ENCODE results near the gene SBK3. TPM values are rescaled to one million over a fixed set of nuclear protein-coding genes. Genes with fewer than 3 reads are reported as not detected.
"Not testable (repeated sequence)": the region's sequence is repeated elsewhere in the genome, so short reads cannot be mapped to it uniquely, and the experiment has no call there.

Gene SBK3
- total RNA-seq, 1 donor from 2014 or later = not detected

DNA sequence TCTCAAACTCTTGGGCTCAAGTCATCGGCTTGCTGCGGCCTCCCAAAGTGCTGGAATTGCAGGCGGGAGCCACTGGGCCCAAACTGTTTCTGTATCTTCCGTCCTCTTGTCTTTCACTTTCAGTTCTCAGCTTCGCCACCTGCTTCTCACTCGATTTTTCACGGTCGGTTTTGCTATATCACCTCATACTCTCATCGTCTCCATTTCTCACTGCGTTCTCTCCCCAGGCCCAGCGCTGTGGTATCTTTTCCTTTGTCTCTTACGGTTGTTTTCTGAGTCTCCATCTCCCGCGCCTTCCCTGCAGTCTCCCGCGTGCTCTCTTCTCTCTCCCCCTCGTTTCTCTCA, 42.2 kb downstream of the SBK3 start:
- H3K9me3 Mint-ChIP-seq (ENCODE audit: low read depth) = no peaks in the 10 kb centered on the region
- H3K27me3 Mint-ChIP-seq (ENCODE audit: low read depth) = no peaks in the 10 kb centered on the region
- no peak for DNase-seq (ENCODE audit: low spot score)
- peaks cover 6% of the 10 kb centered on the region for H3K4me1 Mint-ChIP-seq (ENCODE audit: low read depth)
- H3K4me3 Mint-ChIP-seq (ENCODE audit: unreplicated experiment) = peak overlapping the region; percentile 12
- no peaks in the 10 kb centered on the region for H3K36me3 Mint-ChIP-seq (ENCODE audit: low read depth)
- no peak overlapping the region for H3K27ac Mint-ChIP-seq (ENCODE audit: unreplicated experiment)
- no peak for TF ChIP-seq CTCF (IDR thresholded peaks at IDR 0.05)

GRCh38 chr19:55502197-55502952, 43.0 kb downstream of the SBK3 start:
- DNase-seq (ENCODE audit: low spot score) = no peak
- Mint-ChIP-seq H3K27ac (ENCODE audit: unreplicated experiment) (peak overlapping the region; percentile 15), H3K36me3 (ENCODE audit: low read depth) (peaks cover 2% of the 10 kb centered on the region), H3K4me3 (ENCODE audit: unreplicated experiment) (no peak overlapping the region), H3K4me1 (ENCODE audit: low read depth) (peaks cover 6% of the 10 kb centered on the region), H3K9me3 (ENCODE audit: low read depth) (no peaks in the 10 kb centered on the region), H3K27me3 (ENCODE audit: low read depth) (no peaks in the 10 kb centered on the region)
- TF ChIP-seq CTCF (IDR thresholded peaks at IDR 0.05) = no peak

GRCh38 chr19:55500368-55500952, 44.9 kb downstream of the SBK3 start:
- H3K4me3 Mint-ChIP-seq (ENCODE audit: unreplicated experiment) = no peak overlapping the region
- peaks cover 6% of the 10 kb centered on the region for H3K4me1 Mint-ChIP-seq (ENCODE audit: low read depth)
- no peak for TF ChIP-seq CTCF (IDR thresholded peaks at IDR 0.05)
- no peaks in the 10 kb centered on the region for H3K9me3 Mint-ChIP-seq (ENCODE audit: low read depth)
- no peak for DNase-seq (ENCODE audit: low spot score)
- no peak overlapping the region for H3K27ac Mint-ChIP-seq (ENCODE audit: unreplicated experiment)
- H3K27me3 Mint-ChIP-seq (ENCODE audit: low read depth) = no peaks in the 10 kb centered on the region
- H3K36me3 Mint-ChIP-seq (ENCODE audit: low read depth) = peaks cover 3% of the 10 kb centered on the region

DNA sequence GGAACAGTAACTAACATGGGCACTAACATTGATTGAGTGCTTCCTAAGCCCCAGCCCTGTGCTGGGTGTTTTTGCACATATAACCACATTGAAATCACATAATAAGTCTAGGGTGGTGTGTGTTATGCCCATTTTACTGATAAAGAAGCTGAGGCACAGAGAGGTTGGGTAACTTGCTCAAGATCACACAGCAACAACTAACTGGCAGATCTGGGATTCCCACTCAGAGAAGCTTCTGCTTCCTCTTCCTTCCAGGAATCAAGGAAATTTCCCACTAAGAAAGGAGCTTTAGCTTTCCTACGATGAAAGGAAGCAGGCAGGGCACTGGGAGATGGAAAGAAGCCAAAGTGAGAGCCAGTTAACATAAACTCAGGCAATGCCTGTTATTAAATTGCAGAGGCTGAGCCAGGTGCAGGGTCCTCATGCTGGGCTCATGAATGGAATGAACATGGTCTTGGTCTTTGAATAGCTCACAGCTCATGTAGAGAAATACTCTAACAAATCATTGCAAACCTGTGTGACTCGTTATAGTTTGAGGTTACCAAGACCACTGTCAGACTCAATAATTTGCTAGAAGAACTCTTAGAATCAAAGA, 47.0 kb downstream of the SBK3 start:
- no peak for TF ChIP-seq CTCF (IDR thresholded peaks at IDR 0.05)
- Mint-ChIP-seq H3K27ac (ENCODE audit: unreplicated experiment) (no peak overlapping the region), H3K27me3 (ENCODE audit: low read depth) (no peaks in the 10 kb centered on the region), H3K36me3 (ENCODE audit: low read depth) (peaks cover 3% of the 10 kb centered on the region), H3K4me3 (ENCODE audit: unreplicated experiment) (no peak overlapping the region), H3K9me3 (ENCODE audit: low read depth) (no peaks in the 10 kb centered on the region), H3K4me1 (ENCODE audit: low read depth) (peaks cover 2% of the 10 kb centered on the region)
- no peak for DNase-seq (ENCODE audit: low spot score)

DNA sequence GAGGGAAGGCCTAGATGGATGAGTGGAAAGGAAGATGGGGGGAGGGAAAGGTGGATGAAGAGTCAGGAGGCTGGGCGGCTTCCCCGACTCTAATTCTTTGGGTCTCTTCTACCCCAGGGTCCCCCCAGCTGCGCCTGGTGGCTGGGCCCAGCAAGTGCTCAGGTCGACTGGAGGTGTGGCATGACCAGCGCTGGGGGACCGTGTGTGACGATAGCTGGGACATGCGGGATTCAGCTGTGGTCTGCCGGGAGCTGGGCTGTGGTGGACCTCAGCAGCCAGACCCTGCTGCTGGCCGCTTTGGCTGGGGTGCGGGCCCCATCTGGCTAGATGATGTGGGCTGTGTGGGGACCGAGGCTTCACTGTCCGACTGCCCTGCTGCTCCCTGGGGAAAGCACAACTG, 47.6 kb downstream of the SBK3 start:
- no peak for TF ChIP-seq CTCF (IDR thresholded peaks at IDR 0.05)
- H3K4me1 Mint-ChIP-seq (ENCODE audit: low read depth) = peaks cover 7% of the 10 kb centered on the region
- DNase-seq (ENCODE audit: low spot score) = no peak
- peaks cover 3% of the 10 kb centered on the region for H3K36me3 Mint-ChIP-seq (ENCODE audit: low read depth)
- no peak overlapping the region for H3K27ac Mint-ChIP-seq (ENCODE audit: unreplicated experiment)
- no peaks in the 10 kb centered on the region for H3K9me3 Mint-ChIP-seq (ENCODE audit: low read depth)
- H3K27me3 Mint-ChIP-seq (ENCODE audit: low read depth) = no peaks in the 10 kb centered on the region
- no peak overlapping the region for H3K4me3 Mint-ChIP-seq (ENCODE audit: unreplicated experiment)

DNA sequence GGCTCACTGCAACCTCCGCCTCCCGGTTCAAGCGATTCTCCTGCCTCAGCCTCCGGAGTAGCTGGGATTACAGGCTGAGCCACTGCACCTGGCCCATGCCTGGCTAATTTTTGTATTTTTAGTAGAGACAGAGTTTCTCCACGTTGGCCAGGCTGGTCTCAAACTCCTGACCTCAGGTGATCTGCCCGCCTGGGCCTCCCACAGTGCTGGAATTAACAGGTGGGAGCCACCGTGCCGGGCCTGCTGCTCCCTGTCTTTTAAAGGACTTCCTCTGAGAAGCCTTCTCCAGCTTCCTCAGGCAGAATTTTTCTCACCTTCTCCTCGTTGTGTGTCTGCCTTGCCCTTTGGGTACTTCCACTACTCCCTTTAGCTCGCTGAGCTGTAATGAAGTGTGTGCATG, 48.5 kb downstream of the SBK3 start:
- not testable (repeated sequence) for H3K4me3 Mint-ChIP-seq (ENCODE audit: unreplicated experiment); H3K27ac Mint-ChIP-seq (ENCODE audit: unreplicated experiment); H3K9me3 Mint-ChIP-seq (ENCODE audit: low read depth); H3K36me3 Mint-ChIP-seq (ENCODE audit: low read depth); H3K4me1 Mint-ChIP-seq (ENCODE audit: low read depth); H3K27me3 Mint-ChIP-seq (ENCODE audit: low read depth); DNase-seq (ENCODE audit: low spot score)

Data from chondrocyte (in vitro differentiated cells).